ENCODE data around the gene C11orf68. TPM values are rescaled to one million over a fixed set of nuclear protein-coding genes. Genes with fewer than 3 reads are reported as not detected.

The C11orf68 gene
- 33.4 to 34.9 TPM (median 33.9 TPM) in 3 replicates for total RNA-seq

- Mint-ChIP-seq H3K4me1 (peaks cover 33% of the 10 kb centered on the region), H3K27ac (peak within 1 kb of the TSS; percentile 77), H3K36me3 (peaks cover 18% of the 10 kb centered on the region), H3K27me3 (ENCODE audit: low read depth) (no peaks in the 10 kb centered on the region), H3K9me3 (no peaks in the 10 kb centered on the region), H3K4me3 (peak within 1 kb of the TSS; percentile 86)
- no peak for TF ChIP-seq CTCF (IDR thresholded peaks at IDR 0.05; ENCODE audit: unreplicated experiment)
- DNase-seq (ENCODE audit: low spot score in 2 of 2, unreplicated experiment in 2 of 2) = peak in 1 of 2 experiments; percentile 44
These were observed at the start of gene C11orf68 for GRCh38 chr11:65918211-65919140. C11orf68 (minus strand) TSS chr11:65919062; CDS start chr11:65919031, 31 bp downstream.

GRCh38 chr11:65967329-65967934 is 48.6 kb upstream of the C11orf68 start:
- no peaks in the 10 kb centered on the region for H3K9me3 Mint-ChIP-seq
- DNase-seq (ENCODE audit: low spot score in 2 of 2, unreplicated experiment in 2 of 2) = no peak
- no peak for TF ChIP-seq CTCF (IDR thresholded peaks at IDR 0.05; ENCODE audit: unreplicated experiment)
- H3K27me3 Mint-ChIP-seq (ENCODE audit: low read depth) = no peaks in the 10 kb centered on the region
- peaks cover 13% of the 10 kb centered on the region for H3K4me1 Mint-ChIP-seq
- H3K27ac Mint-ChIP-seq = no peak overlapping the region
- H3K4me3 Mint-ChIP-seq = no peak overlapping the region
- peaks cover 35% of the 10 kb centered on the region for H3K36me3 Mint-ChIP-seq

DNA sequence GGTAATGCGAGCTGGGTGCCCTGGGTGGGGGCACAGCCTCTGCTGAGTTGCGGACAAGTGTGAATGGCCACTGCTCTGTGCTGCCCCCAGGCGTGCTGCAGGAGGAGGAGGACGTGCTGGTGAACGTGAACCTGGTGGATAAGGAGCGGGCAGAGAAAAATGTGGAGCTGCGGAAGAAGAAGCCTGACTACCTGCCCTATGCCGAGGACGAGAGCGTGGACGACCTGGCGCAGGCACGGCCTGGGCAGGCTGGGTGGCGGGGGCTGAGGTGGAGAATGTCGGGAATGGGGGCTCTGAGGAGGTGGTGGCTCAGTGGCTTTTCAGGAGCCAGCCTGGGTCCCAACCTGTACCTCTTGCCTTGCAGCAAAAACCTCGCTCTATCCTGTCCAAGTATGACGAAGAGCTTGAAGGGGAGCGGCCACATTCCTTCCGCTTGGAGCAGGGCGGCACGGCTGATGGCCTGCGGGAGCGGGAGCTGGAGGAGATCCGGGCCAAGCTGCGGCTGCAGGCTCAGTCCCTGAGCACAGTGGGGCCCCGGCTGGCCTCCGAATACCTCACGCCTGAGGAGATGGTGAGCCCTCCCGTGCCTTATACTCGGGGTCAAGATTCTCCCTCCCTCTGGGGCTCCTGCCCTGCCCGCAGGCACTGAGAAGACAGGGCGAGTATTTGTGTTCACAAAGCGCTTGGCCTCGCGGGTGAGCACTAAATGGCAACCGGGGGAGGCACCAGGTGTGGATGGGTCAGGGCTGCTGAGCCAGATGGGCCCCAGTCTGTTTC is 47.3 kb upstream of the C11orf68 start:
- Mint-ChIP-seq H3K36me3 (peaks cover 28% of the 10 kb centered on the region), H3K4me3 (no peak overlapping the region), H3K27me3 (ENCODE audit: low read depth) (no peaks in the 10 kb centered on the region), H3K4me1 (peaks cover 19% of the 10 kb centered on the region), H3K27ac (no peak overlapping the region), H3K9me3 (no peaks in the 10 kb centered on the region)
- no peak for TF ChIP-seq CTCF (IDR thresholded peaks at IDR 0.05; ENCODE audit: unreplicated experiment)
- DNase-seq (ENCODE audit: low spot score in 2 of 2, unreplicated experiment in 2 of 2) = no peak

- DNase-seq (ENCODE audit: low spot score in 2 of 2, unreplicated experiment in 2 of 2) = no peak
- peaks cover 19% of the 10 kb centered on the region for H3K4me1 Mint-ChIP-seq
- H3K27ac Mint-ChIP-seq = no peak overlapping the region
- no peaks in the 10 kb centered on the region for H3K9me3 Mint-ChIP-seq
- peaks cover 21% of the 10 kb centered on the region for H3K36me3 Mint-ChIP-seq
- no peaks in the 10 kb centered on the region for H3K27me3 Mint-ChIP-seq (ENCODE audit: low read depth)
- no peak overlapping the region for H3K4me3 Mint-ChIP-seq
- no peak for TF ChIP-seq CTCF (IDR thresholded peaks at IDR 0.05; ENCODE audit: unreplicated experiment)
These were observed 46.0 kb upstream of the C11orf68 start for GRCh38 chr11:65964906-65965305.

- no peaks in the 10 kb centered on the region for H3K9me3 Mint-ChIP-seq
- H3K4me3 Mint-ChIP-seq = peak overlapping the region; percentile 96
- peak overlapping the region; percentile 82 for H3K27ac Mint-ChIP-seq
- peaks cover 19% of the 10 kb centered on the region for H3K4me1 Mint-ChIP-seq
- peaks cover 2% of the 10 kb centered on the region for H3K27me3 Mint-ChIP-seq (ENCODE audit: low read depth)
- peaks cover 15% of the 10 kb centered on the region for H3K36me3 Mint-ChIP-seq
- TF ChIP-seq CTCF (IDR thresholded peaks at IDR 0.05; ENCODE audit: unreplicated experiment) = no peak
- no peak for DNase-seq (ENCODE audit: low spot score in 2 of 2, unreplicated experiment in 2 of 2)
These were observed 43.3 kb upstream of the C11orf68 start for GRCh38 chr11:65962141-65962564.

Measured in mesothelial cell of epicardium (in vitro differentiated cells).